GM20000 (cell line): Measurements from ENCODE around the gene NME3.

Experiments used
- DNase-seq: peaks from one replicate; pipeline ENCODE4 v3.0.0; 2012; ENCODE audit warnings: low spot score
- CTCF ChIP-seq: IDR thresholded peaks from 2 replicates; pipeline ENCODE4 v1.5.1; 2012; ENCODE audit warnings: mild to moderate bottlenecking, control low read depth; ENCODE audit errors: extremely low read depth, missing control alignments

Gene NME3

DNA sequence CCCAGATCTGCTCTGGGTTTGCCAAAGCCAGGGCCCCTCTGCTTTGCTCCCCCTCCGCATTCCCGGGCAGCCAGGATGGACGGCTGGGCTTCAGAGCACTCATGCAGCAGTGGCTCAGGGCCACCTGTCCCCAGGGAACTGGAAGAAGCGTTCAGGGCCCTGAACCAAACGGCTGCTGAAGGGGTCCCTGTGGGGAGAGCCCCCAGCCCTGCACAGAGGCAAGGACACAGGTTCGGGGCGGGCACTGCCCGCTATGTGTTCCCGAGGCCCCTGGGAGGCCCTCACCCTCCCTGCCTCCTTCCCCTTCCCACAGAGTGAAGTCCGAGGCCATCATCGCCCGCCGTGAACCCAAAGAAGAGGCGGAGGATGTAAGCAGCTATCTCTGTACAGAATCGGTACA is 10.4 kb downstream of the NME3 start:
- no peak for TF ChIP-seq CTCF
- DNase-seq, result no peak

DNA sequence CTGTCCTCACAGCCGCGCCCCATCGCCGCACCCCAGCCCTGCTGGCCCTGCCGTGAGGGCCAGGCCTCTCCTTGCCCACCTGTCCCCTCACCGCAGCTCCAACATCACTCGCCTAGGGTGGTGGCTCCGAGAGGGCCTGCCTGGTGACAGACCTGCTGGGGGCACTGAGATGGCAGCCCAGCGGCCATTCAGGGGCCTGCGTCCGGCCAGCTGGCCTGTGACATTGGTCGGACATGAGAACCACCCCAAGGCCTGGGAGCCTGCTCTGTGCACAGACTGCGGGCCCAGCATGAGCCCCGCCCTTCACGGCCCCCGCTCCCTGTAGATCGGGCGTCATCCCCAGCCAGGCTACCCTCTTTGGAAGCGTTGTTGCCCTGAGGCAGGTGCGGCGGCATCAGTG is 11.8 kb downstream of the NME3 start:
- TF ChIP-seq CTCF, result no peak
- DNase-seq, result no peak

DNA sequence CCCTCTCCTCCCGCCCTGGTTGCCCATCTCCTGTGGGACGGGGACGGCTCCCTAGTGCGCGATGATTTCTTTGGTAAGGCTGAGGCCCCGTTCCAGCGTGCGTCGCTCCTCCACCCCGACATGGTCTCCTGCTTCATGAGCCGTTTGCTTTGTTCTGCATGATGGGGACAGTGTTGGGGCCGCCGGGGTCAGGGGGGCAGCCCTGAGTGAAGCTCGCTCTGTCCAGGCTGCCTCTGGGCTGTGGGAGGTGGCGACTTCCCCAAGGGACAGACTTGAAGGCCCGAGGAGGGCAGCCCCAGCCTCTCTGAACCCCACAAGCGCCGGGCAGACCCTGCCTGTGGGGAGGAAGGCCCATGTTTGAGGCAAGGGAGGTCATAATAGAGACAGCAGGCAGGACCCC is 12.4 kb downstream of the NME3 start:
- TF ChIP-seq CTCF, result no peak
- no peak for DNase-seq

DNA sequence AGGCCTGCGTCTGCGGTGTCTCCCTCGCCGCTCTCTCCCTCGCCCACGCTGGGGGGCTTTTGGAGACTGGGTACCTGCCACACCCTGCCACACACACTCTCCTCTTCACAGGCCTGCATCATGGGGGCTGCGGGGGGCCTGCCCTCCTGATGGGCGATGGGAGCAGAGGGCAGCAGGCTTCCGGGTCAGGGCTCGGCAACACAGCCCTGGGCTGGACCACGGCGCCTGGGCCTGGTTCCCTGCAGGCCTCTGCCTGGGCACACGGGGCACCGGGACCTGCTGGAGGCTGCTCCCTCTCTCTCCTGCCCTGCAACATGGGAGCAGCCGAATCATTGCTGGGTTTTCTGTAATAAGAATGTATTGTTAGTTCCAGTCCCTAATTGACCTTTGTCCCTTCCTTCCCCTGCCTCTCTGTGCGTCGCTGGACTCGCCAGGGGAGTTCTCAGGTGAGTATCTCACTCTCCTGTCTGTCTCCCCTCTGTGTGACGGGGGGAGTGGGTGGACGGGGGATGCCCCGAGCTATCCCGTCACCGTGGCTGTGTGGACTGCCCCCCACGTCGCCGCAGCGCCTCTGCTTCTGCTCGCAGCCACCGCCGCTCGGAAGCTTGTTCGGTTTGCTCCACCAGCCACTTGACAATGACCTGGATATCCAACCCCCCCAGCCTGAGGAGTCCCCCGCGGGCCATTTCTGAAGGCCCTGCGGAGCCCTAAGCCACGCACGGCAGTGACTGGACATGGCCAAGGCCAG is 13.5 kb downstream of the NME3 start:
- TF ChIP-seq CTCF, result no peak
- no peak for DNase-seq

DNA sequence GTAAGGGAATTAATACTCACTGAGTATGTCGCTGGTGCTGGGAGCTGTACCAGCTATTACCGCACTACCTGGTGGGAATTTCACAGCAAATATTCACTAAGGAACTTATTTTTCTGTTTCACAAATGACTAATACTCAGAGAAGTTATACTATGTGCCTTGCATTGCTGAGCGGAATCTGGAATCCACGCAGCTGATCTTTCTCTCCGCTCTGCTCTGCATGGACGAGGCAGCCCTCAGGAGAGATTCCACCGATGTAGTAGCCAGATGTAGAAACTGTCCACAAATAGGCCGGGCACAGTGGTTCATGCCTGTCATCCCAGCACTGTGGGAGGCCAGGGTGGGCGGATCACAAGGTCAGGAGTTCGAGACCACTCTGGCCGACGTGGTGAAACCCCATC is 17.1 kb downstream of the NME3 start:
- DNase-seq, result no peak
- no peak for TF ChIP-seq CTCF

DNA sequence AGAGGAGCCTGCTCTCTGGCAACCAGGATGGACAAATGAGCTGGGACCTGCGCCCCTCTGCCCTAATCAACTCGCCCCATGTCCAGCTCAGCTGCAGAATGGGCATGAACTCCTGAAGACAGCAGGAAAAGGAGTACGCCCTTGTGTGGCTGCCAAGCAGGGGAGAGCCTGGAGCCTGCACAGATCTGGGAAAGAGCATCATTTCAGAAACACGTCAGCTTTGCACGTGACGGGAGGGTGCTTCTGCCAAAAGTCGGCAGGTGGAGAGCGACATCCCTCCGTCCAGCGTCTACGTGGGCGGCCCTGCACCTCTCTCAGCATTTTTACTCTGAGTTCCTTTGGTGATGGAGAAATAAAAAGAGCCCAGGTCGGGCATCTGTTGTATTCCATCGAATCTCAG is 18.5 kb downstream of the NME3 start:
- DNase-seq, result no peak
- TF ChIP-seq CTCF, result no peak

DNA sequence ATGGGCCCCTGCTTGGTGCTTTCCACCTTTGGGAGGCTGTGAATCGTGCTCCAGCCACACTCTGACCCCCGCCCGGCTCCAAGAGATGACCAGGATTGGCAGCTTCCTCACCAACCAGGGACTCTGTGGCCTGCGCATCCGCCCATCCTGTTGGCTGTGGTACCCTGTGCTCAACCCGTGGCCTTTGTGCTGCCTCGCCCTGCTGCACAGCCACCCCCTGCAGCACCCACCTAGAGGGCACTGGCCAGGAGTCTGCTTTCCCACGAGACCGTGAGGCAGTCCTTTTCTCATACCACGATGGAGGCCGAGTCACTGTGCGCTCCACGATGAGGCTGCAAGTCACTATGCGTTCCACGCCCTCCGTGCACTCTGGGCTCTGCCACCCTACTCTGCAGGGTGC is 19.4 kb downstream of the NME3 start:
- DNase-seq, result no peak
- no peak for TF ChIP-seq CTCF
